Body of pancreas (tissue), 4 donors: Measurements from ENCODE around the gene KIF1B.

ENCODE experiments used
- POLR2A ChIP-seq, 3 donors: fragments of 450-650 bp; IDR thresholded peaks; one replicate each; pipeline ENCODE4 v1.6.1; 2016; ENCODE audit warnings: antibody characterized with exemption in 3 of 3, mild to moderate bottlenecking in 2 of 3
- TF ChIP-seq, protein P1 (sequence below), 7 experiments: fragments of 450-650 bp in 4 of 7; fragments of 200-600 bp in 3 of 7; sonication (generic) in 3 of 7; IDR thresholded peaks; one replicate each; pipeline ENCODE4 v1.5.1; 2016 to 2019; ENCODE audit warnings: antibody characterized with exemption in 7 of 7

DNA sequence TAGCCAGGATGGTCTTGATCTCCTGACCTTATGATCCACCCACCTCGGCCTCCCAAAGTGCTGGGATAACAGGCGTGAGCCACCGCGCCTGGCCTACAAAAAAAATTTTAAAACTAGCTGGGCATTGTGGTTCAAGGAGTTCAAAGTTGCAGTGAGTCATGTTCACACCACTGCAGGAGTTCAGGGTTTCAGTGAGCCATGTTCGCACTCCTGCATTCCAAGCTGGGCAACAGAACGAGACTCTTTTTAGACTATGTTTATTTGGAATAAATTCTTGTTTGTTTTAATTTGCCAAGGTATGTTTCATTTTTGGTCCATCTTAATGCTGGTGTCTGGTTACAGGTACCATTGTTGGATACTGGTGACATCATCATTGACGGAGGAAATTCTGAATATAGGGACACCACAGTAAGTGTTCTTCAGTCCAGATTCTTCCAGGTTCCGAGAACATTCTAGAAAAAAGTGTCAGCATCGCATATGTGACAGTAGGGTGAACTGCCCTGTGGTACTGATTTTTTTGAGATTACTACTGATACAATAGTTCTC, 192.4 kb downstream of the KIF1B start:
- TF ChIP-seq, protein P1, sequence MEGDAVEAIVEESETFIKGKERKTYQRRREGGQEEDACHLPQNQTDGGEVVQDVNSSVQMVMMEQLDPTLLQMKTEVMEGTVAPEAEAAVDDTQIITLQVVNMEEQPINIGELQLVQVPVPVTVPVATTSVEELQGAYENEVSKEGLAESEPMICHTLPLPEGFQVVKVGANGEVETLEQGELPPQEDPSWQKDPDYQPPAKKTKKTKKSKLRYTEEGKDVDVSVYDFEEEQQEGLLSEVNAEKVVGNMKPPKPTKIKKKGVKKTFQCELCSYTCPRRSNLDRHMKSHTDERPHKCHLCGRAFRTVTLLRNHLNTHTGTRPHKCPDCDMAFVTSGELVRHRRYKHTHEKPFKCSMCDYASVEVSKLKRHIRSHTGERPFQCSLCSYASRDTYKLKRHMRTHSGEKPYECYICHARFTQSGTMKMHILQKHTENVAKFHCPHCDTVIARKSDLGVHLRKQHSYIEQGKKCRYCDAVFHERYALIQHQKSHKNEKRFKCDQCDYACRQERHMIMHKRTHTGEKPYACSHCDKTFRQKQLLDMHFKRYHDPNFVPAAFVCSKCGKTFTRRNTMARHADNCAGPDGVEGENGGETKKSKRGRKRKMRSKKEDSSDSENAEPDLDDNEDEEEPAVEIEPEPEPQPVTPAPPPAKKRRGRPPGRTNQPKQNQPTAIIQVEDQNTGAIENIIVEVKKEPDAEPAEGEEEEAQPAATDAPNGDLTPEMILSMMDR (IDR thresholded peaks at IDR 0.05), result no peak
- no peak for TF ChIP-seq POLR2A (IDR thresholded peaks at IDR 0.05)
